CD4-positive, alpha-beta T cell treated with Interleukin-12 subunit alpha and Interleukin-12 subunit beta, for 1 hour (primary cell): ENCODE data around the gene MAGI3.
A peak's percentile ranks its signal among the peaks of the same experiment; 100 is the strongest.

ENCODE experiments used
- DNase-seq: peaks from one replicate; pipeline ENCODE4 v3.0.0-alpha.2; 2020

MAGI3 gene

DNA sequence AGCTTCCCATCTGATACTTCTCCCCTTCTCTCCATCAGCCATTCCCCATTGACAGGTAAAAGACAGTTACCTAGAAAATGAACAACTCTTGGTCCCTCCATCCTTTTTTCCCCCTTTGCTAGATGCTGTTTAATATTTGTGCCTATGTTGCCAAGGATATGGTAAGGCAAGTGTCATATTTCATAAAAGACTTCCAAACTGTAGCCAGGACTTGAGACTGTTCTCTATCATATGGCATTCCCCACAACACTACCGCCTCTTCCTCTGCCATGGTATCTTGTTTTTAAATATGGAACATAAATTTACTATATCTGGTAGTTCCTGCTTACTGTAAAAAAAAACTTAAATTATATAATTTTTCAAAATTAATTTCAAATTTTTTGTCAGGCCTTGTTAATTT is 271.8 kb downstream of the MAGI3 start:
- DNase-seq: no peak

DNA sequence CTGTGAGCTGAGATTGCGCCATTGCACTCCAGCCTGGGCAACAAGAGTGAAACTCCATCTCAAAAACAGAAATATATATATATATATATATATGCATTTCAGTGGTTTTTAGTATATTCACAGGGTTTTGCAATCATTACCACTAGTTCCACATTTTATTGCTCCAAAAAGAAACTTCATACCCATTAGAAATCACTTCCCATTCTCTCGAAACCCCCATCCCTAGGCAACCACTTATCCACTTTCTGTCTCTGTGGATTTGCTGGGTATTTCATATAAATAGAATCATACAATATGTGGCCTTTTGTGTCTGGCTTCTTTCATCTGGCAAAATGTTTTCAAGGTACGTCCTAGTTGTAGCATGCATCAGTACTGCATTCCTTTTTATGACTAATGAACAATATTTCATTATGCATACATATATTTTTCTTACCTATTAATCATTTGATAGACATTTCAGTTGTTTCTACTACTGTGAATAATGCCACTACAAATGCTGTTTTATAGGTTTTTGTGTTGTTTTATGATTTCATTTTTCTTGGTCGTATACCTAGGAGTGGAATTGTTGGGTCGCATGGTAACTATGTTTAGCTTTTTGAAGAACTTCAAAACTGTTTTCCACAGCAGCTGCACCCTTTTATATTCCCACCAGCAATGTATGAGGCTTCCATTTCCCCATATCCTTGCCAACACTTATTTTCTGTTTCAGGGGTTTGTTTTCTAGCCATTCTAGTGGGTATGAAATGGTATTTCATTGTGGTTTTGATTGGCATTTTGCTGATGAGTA is 273.0 kb downstream of the MAGI3 start:
- DNase-seq: peak; percentile 4

DNA sequence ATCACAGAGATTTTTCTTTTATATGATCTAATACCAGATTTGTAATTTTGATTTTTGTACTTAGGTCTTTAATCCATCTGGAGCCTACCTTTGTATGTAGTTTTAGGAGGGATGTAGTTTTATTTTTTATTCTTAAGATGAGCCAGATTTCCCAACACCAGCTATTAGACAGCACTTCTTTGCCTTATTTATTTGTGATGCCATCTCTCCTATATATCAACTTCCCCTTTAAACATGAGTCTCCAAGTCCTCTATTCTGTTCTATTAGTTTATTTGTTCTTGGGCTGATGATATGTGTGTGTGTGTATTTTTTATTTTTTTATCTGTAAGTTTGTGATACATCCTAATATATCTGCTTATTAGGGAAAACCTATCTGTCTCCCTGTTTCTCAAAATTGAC is 274.8 kb downstream of the MAGI3 start:
- DNase-seq: no peak

DNA sequence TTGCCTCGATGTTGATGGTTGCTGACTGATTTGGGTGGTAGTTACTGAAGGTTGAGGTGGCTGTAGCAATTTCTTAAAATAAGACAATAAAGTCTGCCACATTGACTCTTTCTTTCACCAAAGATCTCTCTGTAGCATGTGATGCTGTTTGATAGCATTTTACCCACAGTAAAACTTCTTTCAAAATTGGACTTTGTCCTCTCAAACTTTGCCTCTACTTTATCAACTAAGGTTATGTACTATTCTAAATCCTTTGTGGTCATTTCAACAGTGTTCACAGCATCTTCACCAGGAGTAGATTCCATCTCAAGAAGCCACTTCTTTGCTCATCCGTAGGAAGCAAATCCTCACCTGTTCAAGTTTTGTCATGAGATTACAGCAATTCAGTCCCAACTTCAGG is 275.8 kb downstream of the MAGI3 start:
- DNase-seq: no peak

DNA sequence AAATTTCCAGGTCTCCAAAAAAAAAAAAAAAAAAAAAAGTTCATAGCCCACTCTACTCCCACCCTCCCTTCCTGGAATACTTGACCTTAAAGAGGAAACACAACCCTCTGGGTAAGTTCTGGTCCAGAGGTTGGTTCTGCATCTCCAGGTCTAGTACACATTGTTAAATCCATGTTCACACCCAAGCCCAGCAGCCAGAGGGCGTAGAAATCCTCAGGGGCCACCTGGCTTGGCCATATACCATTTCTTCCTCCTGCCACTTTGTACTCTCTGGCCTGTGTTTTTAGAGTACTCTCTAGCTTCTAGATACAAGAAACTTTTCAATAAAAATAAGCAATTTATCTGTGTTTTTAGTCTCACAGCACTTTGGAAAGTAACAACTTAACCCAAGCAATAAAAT is 279.7 kb downstream of the MAGI3 start:
- no peak for DNase-seq

DNA sequence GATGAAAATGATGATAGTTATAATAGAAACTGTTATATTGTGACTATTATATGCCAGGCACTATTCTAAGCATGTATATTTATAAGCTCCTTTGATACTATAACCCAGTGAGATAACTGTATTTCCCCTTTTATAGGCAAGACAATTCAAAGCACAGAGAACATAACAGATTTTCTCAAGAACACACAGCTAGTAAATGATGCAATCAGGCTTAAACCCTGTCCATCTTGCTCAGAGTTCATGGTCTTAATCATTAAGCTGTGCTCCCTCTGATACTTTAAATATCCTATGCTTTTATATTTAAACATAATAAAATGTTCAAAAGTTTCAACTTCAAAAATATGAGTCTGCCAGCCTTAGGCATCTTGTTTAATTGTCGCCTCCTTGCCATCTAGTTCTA is 280.3 kb downstream of the MAGI3 start:
- DNase-seq: no peak

DNA sequence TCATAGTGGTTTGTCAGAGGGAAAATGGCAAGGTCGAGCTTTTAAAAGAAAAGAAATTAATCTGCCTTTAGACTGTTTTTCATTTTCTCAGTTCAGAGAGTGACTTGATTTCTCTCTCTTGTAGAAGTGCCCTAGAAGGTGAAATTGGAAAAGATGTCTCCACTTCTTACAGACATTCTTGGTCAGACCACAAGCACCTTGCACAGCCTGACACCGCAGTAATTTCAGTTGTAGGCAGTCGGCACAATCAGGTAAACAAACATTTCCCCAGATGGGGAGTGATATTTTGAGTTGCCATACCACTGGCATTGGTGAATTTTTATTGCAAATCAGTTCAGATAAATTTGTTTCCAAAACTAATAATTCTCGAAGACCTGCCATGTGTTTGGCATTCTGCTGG is 282.2 kb downstream of the MAGI3 start:
- no peak for DNase-seq

DNA sequence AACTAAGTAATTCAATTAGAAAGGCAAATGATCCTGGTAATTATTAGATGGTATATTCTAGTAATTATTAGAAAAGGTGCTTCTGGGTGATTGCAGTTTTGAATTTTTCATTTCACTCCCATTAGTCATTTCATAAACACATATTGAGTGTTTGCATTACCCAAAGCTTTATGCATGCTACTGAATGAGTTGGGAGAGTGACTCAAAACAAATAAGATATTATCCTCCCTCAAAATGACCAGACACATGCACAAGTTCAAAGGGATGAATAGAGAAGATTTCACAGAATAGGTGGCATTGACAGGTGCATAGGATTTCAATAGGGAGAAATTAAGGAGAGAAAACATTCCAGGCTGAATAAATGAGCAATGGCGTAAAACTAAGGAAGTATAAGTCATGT is 284.3 kb downstream of the MAGI3 start:
- DNase-seq: no peak

DNA sequence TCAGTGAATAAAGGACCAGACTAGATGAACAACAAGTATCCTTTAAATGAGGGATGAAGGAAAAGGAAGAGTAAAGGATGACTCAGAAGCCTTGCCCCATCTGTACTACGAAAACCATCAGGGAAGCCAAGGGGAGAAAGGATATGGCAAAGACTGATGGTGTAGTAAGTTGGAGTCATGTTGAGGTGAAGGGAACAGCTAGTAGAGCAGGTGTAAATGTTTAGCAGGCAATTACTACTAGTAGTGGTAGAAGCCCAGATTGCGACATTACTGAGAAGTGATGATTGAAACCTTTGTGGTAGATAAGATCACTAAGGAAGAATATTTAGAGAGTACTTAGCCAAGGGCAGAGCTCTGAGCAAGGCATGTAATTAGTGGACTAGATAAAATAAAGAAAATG is 285.0 kb downstream of the MAGI3 start:
- DNase-seq: no peak

DNA sequence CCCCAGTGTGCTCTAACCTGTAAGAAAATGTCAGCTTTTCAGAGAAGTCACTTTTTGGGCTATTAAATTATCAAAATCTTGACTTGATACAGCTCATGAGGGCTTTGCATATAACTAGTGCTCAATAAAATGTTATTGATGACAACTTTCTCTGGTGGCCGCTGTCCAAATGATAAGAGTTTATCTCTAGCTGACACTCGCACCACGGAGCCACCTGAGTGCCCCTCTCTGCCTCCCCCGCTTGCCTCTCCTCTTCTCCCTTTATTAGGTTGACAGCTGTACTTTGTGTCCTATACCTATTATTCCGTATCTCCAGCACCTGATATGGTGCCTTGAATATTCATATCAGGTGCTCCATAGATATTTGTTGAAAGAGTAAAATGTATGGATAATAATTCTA is 286.2 kb downstream of the MAGI3 start:
- DNase-seq: no peak

DNA sequence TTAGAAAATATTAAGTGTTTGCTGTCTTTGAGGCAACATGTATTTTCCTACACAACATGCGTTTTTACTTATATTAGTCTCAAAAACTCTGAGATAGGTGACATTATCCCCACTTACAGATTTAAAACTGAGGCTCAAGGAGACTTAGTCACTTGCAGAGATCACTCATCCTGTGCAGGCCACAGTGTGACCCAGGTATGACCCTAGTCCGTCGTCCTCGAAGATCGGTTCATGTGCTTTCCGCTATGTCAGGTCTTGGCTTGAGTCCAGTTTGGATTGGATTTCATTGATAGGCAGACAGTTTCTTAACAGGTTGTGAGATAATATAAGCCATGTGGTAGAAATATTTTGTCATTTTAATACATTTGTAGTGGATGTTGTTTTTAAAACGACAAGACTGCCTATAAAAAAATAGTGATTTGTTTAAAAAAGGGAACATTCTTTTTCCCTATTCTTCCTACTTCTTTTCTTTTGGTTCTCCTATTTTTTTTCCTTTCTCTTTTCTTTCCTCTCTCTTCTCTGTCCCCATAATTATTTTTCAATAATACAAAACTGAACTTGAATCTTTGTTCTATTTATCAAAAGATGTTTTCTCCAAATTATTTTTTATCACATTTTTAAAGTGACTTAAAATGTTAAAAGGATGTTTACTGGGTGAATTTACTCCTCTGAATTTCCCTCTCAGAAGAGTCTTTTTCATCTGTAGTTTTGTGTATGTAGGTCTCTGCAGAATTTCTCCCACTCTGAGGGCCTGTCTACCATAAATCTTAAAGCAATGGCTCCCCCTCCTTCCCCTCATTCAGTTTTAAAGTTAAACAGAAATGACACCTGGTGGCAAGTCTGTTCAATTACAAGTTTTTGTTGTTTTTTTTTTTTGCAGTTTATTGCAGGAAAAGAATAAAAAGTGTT is 287.2 kb downstream of the MAGI3 start:
- DNase-seq: peak; percentile 44

DNA sequence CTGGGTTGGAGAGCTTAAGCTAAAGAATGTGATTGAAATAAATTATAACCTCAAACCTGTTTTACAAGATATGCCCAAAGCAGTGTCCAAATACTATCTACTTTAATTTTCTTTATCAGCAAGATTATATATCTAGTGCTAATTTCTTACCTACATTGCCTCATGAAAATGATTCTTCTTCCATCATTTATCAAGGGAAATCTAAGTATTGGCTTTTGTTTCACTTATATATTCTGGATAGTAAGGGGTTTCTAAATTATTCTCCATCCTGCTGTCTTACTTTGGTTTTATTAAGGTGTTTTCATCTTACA is 287.8 kb downstream of the MAGI3 start:
- DNase-seq: no peak

DNA sequence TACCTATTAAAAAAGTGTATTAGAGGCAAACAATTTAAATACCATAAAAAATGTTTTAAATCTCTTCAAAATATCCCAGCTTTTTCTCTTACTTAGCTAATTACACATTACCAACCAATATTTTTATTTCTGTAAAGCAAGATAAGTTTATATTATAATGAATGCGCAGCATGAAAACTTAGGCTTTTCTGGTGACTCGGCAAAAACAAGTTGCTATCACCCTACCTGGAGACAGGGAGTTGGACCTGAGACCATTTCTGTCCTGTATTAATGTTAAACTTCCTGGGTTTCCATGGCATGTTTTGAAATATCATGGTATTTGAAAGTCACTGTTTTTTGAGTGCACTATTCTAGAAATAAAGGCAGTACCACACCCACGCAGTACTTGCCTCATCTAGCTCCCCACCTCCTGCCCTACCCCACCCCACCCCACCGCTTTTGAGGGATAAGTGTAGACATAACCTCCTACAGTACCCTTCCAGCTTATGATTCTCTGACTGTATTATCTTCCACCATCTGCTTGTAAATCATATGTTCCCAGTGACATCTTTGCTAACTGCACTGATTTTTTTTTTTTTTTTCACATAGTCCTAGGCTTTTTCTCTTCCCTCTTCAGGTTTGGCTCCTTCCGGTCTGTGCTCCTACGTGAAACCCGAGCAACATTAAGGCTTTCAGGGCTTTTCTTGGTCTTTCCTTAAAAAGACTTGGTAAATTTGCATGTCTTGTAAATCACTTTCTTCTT is 291.5 kb downstream of the MAGI3 start:
- no peak for DNase-seq

DNA sequence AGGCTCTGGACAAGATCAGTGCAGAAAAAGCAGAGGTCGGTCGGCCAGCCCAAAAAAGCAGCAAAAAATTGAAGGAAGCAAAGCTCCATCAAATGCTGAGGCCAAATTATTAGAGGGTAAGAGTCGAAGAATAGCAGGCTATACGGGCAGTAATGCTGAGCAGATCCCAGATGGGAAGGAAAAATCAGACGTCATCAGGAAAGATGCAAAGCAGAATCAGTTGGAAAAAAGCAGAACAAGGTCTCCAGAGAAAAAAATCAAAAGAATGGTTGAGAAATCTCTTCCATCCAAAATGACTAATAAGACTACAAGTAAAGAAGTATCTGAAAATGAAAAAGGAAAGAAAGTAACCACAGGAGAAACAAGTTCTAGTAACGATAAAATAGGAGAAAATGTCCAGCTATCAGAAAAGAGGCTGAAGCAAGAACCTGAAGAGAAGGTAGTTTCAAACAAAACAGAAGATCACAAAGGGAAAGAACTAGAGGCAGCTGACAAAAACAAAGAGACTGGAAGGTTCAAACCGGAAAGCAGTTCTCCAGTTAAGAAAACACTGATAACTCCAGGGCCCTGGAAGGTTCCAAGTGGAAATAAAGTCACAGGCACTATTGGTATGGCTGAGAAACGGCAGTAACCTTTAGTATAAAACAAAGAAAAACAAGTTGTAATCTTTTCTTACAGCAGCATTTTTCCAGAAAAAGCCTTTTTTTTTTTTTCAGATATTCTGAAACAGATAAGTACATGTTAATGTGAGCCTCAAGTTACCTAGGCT is 293.3 kb downstream of the MAGI3 start:
- DNase-seq: no peak

DNA sequence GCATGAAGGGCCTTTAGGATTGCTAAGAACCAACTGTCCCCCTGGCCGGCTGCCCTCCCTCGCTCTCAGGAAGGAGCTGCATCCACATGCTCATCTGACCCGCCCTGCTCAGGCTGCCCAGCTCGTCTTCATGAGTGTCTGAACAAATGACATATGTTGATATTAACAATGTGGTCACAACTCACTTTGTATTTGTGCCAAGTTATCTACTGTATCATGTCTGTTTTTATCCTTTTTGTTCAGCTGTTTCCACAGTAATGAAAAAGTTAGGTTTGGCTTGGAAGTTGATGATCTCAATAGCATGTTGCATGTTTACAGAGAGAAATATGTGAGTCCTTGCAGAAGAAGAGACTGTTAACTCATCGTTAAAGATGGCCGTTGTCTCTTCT is 293.8 kb downstream of the MAGI3 start:
- DNase-seq: no peak

DNA sequence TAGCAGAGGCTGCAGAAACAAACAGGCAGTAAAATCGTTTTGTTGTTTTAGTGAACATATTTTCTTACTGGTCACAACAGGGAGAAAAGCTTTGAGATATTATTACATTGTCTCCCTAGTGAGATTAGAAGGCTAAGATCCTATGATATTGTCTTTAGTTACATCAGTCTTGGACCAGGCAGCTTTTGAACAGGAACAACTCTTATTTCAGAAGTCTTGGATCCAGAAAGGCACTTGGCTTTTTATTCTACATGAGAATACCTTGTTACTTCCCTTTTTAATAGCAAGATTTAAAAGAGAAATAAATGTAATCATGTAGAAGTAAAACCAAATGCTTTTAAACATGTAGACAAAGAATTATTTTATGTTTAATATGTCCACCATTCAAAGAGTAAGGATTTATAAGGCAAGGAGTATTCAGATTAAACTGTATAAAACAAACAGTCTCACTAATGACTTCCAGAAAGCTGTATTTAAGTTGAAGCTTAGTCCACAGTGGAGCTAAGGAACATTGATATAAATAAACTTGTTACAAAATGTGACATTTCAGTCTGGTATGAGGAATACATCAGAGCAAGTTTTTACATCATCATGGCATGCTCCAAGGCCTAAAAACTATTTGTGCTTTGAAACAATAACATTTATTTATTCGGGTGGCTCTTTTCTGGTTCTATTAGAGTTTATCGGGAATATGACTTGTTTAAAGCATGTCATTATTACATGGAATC is 296.7 kb downstream of the MAGI3 start:
- no peak for DNase-seq

DNA sequence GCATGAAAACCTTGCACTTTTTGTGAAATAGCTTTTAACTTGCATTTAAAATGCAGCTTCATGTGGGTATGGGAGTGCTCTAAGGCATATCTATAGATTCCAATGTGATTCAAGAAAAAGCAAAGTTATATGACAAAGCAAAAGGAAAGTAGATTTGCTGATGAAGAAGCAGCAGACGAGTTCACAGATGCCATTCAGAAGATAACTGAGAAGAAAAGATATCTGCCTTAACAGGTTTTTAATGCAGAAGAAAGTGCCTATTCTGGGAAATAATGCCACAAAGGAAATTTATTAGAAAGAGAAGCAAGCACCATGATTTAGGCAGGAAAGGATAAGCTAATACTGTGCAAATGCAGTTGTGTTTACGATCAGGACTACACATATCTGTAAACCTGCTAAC is 300.9 kb downstream of the MAGI3 start:
- no peak for DNase-seq

DNA sequence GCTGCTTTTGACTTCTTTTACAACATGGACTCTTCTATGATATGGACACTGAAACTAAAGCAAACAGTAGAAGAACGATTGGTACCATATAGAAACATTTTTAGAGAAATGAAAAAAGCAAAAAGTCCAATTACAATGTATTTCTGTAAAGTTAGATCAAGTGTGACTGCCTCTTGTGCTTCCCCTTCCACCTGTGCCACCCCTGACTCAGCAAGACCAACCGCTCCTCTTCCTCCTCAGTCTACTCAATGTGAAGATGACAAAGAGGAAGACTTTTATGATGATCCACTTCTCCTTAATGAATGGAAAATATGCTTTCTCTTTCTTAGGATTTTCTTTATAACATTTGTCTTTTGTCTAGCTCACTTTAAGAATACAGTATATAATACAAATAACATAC is 302.0 kb downstream of the MAGI3 start:
- no peak for DNase-seq

DNA sequence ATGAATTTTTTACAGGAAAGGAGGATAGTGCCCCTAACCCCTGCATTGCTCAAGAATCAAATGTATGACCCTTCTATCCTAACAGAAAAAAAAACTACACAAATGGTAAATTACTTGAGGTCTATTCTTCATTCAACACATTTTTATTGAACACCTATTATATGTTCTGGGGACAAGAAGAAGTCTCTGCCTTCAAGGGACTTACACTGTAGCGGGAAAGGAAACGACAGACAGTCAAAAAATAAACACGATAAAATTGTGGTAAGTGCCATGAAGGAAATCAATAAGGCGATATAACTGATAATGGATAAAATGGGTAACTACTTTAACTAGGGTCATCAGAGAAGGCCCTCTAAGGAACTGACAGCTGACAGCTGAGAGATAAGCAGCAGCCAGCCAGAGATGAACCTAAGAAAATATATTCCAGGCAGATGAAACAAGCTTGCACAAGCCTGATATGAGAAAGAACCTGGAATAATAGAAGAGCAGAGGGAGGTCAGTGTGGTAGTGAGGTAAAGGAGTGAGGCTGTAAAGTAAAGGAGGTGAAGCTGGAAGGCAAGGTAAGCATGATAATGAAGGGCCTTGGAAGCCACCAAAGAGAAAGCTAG is 302.6 kb downstream of the MAGI3 start:
- no peak for DNase-seq

DNA sequence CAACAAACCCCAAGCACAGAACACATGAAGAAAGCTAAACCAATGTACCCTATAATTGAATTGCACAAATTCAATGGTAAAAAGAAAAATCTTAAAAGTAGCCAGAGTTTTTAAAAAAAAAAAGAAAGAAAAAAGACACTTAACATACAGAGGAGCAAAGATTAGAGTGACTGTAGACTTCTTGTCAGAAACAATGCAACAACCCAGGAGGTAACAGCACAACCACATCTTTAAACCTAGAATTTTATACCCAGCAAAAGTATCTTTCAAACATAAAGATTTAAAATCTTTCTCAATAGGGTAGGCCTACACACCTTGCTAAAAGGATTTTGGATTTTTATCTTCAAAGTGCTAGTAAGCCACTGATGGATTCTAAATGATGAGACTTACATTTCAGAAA is 304.6 kb downstream of the MAGI3 start:
- DNase-seq: no peak

DNA sequence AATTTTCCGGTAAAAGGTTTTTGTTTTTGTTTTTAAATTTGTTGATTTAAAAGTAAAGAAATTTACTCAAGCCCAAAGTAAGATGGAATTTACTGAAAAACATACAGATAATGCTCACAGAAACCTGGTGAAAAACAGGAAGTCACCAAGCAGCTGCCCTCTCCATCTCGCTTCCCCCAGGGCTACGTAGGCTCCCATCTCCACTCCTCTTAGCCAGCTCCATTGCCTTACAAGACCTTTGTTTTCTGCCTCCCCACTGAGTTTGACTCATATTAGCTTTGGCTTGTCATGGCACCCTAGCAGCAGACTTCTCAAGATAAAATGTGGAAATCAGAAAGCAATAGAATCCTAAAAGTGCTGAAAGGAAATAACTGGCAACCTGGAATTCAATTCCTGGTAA is 311.1 kb downstream of the MAGI3 start:
- DNase-seq: no peak
